Measurements from ENCODE around the gene SRR. TPM values are rescaled to one million over a fixed set of nuclear protein-coding genes. Genes with fewer than 3 reads are reported as not detected.
"Not testable (repeated sequence)": the region's sequence is repeated elsewhere in the genome, so short reads cannot be mapped to it uniquely, and the experiment has no call there.

SRR gene, protein sequence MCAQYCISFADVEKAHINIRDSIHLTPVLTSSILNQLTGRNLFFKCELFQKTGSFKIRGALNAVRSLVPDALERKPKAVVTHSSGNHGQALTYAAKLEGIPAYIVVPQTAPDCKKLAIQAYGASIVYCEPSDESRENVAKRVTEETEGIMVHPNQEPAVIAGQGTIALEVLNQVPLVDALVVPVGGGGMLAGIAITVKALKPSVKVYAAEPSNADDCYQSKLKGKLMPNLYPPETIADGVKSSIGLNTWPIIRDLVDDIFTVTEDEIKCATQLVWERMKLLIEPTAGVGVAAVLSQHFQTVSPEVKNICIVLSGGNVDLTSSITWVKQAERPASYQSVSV
- total RNA-seq = 12.2 TPM
- long read RNA-seq, transcript SRR-201 (8 exons, 2,728 nt) = major isoform, 10 of 13 reads
- long read RNA-seq, partial matches to known transcripts = 0 of 13 reads
- long read RNA-seq, other reads (novel, unspliced or antisense) = 3 of 13 reads

- Histone ChIP-seq H3K36me3 (peaks cover 19% of the 10 kb centered on the region), H3K27me3 (ENCODE audit: low read depth) (no peaks in the 10 kb centered on the region), H3K9me3 (no peaks in the 10 kb centered on the region), H3K27ac (peak within 1 kb of the TSS; percentile 85), H3K4me3 (peak within 1 kb of the TSS; percentile 98), H3K4me1 (peaks cover 28% of the 10 kb centered on the region)
- ATAC-seq (peak; percentile 98), DNase-seq (peak; percentile 93)
- intact Hi-C loops (cut with DNase I) = no loop called here
- TF ChIP-seq, protein P1, sequence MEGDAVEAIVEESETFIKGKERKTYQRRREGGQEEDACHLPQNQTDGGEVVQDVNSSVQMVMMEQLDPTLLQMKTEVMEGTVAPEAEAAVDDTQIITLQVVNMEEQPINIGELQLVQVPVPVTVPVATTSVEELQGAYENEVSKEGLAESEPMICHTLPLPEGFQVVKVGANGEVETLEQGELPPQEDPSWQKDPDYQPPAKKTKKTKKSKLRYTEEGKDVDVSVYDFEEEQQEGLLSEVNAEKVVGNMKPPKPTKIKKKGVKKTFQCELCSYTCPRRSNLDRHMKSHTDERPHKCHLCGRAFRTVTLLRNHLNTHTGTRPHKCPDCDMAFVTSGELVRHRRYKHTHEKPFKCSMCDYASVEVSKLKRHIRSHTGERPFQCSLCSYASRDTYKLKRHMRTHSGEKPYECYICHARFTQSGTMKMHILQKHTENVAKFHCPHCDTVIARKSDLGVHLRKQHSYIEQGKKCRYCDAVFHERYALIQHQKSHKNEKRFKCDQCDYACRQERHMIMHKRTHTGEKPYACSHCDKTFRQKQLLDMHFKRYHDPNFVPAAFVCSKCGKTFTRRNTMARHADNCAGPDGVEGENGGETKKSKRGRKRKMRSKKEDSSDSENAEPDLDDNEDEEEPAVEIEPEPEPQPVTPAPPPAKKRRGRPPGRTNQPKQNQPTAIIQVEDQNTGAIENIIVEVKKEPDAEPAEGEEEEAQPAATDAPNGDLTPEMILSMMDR (IDR thresholded peaks at IDR 0.05) = no peak
These were observed at the start of gene SRR, which contains the start of gene SMG6 for GRCh38 chr17:2303204-2304188. Gene SRR (plus strand): TSS chr17:2303950. CDS start chr17:2315561, 11,611 bp downstream. Gene SMG6 (minus strand): TSS chr17:2303785. CDS start chr17:2303720, 65 bp downstream.

GRCh38 chr17:2258830-2259229, 44.9 kb upstream of the SRR start:
- H3K4me1 ChIP-seq = peaks cover 28% of the 10 kb centered on the region
- H3K27ac ChIP-seq; H3K36me3 ChIP-seq; H3K4me3 ChIP-seq; H3K9me3 ChIP-seq; H3K27me3 ChIP-seq (ENCODE audit: low read depth); ATAC-seq; intact Hi-C loops (cut with DNase I); DNase-seq: not testable (repeated sequence)

DNA sequence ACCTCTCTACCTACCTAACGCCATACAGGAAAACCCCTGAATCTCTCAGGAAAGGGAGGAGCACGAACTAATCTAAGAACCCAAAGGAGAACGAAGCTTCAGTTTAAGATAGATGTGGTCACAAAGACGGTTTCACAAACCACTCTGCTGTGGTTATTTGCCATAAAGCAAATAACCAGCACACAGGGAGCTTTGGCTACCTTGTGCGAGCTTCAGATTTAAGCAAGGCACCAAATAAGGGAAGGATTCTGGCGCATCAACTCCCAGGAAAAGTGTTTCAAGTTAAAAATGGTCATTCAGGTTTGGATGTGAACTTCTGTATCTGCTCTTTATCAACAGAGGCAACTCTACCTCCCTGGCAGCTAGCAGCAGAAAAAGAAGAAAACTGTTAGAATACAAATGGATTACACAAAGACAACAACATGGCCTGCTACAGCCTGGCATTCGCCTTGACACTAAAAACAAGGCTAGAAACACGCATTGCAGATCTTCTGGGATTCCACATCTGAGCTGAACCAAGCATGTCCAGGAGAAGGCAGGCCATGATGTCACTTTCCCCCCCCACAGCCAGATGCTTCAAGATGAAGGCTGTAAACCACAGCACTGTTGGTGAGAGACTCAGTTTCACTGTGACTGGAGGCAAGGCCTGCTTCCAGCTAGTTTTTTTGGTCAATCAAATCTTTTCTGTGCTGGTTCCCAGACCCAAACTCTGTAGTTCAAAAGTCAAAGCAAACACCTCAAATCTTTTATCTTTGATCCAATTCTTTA, 43.8 kb upstream of the SRR start:
- ATAC-seq (no peak), DNase-seq (no peak)
- Histone ChIP-seq H3K4me1 (peaks cover 38% of the 10 kb centered on the region), H3K9me3 (no peaks in the 10 kb centered on the region), H3K36me3 (no peaks in the 10 kb centered on the region), H3K4me3 (no peak overlapping the region), H3K27ac (no peak overlapping the region), H3K27me3 (ENCODE audit: low read depth) (no peaks in the 10 kb centered on the region)
- TF ChIP-seq, protein P1 (IDR thresholded peaks at IDR 0.05) = no peak
- intact Hi-C loops (cut with DNase I) = no loop called here

DNA sequence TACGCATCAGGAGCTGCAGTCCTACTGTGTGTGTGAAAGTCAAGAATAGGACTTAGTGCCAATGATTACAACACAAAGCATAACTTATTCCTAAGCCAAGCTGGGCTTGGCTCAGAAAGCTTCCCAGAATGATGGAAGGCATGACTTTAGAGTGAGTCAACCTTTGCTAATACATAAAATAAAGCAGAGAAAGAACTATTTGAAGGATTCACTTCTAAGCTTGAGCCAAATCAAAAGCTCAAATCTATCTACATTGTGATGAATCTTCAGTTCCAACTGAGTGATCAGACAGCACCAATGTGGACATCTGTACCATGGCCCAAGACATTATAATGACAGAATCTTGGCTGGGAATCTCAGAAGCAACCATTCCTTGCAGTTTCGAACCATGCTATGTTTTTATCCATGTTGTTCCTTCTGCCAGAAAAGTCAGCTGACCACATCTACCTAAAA, 41.6 kb upstream of the SRR start:
- Histone ChIP-seq H3K27me3 (ENCODE audit: low read depth) (no peaks in the 10 kb centered on the region), H3K27ac (no peak overlapping the region), H3K9me3 (no peaks in the 10 kb centered on the region), H3K4me3 (no peak overlapping the region), H3K36me3 (no peaks in the 10 kb centered on the region), H3K4me1 (peaks cover 53% of the 10 kb centered on the region)
- intact Hi-C loops (cut with DNase I) = no loop called here
- DNase-seq (no peak), ATAC-seq (peak in 1 of 2 donors; percentile 24)
- TF ChIP-seq, protein P1 (IDR thresholded peaks at IDR 0.05) = no peak

DNA sequence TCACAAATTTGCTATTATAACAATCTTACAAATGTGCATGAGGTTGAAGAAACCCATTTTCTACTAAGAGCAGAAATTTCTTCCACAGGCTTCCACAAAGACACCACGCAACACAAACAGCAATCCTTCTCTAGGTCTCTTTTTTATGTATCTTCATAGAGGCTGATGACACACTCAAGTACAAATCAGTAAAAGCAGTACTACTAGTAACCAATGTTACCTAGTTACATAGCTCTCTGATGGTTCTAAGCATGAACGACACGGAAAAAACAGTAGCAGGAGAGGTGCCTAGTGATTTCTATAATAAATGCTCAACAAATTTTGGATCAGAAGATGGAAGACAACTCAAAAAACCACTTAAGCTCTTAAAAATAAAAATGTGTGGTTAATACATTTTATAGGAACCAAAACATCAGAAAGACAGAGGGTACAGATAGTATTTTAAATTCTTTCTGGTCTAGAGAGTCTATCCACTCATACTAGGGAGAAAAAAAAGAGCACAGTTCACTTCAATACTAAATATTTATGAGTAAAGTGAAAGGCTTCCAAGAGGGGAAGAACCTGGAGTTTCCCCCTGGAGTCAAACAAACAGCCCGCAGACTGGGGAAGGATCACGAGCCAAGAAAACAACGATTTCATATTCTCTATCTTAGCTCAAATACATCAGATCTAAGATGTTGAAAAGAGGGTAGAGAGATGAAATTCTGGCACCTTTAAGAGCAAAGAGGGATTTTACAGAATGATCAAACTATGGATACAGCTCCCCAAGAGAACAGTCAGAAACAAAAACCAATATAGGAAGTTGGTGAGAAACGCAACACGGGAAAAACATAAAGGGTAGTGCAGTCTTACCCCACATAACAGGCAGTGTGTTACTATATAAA, 40.3 kb upstream of the SRR start:
- ATAC-seq = no peak
- Histone ChIP-seq H3K27ac (peak overlapping the region; percentile 53), H3K36me3 (no peaks in the 10 kb centered on the region), H3K9me3 (no peaks in the 10 kb centered on the region), H3K4me3 (no peak overlapping the region), H3K4me1 (peaks cover 57% of the 10 kb centered on the region), H3K27me3 (ENCODE audit: low read depth) (no peaks in the 10 kb centered on the region)
- intact Hi-C loops (cut with DNase I) = no loop called here
- TF ChIP-seq, protein P1 (IDR thresholded peaks at IDR 0.05) = no peak
- no peak for DNase-seq

All from lower lobe of right lung (tissue), 2 donors.